Measurements from ENCODE around the gene SMYD2.

- TF ChIP-seq CTCF (IDR thresholded peaks at IDR 0.05; ENCODE audit: poor library complexity), result no peak
- no peak for TF ChIP-seq EZH2 (IDR thresholded peaks at IDR 0.05; ENCODE audit: borderline replicate concordance)
- no peak for TF ChIP-seq EZH2phosphoT487 (IDR thresholded peaks at IDR 0.05; ENCODE audit: low read depth, severe bottlenecking, unreplicated experiment)
Measured at GRCh38 chr1:214384373-214385079, 103.6 kb downstream of the SMYD2 start.
